Upper lobe of left lung (tissue), 4 donors: ENCODE data around the gene PDZD2.

Source experiments
- EP300 ChIP-seq, 4 donors: sonication (generic); formaldehyde crosslinking; IDR thresholded peaks; one replicate each; pipeline ENCODE4 v1.5.1; 2017; ENCODE audit warnings: antibody characterized with exemption in 4 of 4, control low read depth in 2 of 4
- POLR2AphosphoS5 ChIP-seq, 2 donors: sonication (generic); formaldehyde crosslinking; IDR thresholded peaks; one replicate each; pipeline ENCODE4 v1.5.1; 2017; ENCODE audit warnings: antibody characterized with exemption in 2 of 2
- TF ChIP-seq, protein P1 (sequence below), 6 experiments: fragments of 450-650 bp in 4 of 6; fragments of 200-600 bp in 2 of 6; sonication (generic) in 2 of 6; IDR thresholded peaks; one replicate each; pipeline ENCODE4 v1.5.1; 2016 to 2019; ENCODE audit warnings: antibody characterized with exemption in 6 of 6

GRCh38 chr5:31860726-31861433, 221.9 kb downstream of the PDZD2 start:
- TF ChIP-seq EP300 (IDR thresholded peaks at IDR 0.05): no peak
- TF ChIP-seq, protein P1, sequence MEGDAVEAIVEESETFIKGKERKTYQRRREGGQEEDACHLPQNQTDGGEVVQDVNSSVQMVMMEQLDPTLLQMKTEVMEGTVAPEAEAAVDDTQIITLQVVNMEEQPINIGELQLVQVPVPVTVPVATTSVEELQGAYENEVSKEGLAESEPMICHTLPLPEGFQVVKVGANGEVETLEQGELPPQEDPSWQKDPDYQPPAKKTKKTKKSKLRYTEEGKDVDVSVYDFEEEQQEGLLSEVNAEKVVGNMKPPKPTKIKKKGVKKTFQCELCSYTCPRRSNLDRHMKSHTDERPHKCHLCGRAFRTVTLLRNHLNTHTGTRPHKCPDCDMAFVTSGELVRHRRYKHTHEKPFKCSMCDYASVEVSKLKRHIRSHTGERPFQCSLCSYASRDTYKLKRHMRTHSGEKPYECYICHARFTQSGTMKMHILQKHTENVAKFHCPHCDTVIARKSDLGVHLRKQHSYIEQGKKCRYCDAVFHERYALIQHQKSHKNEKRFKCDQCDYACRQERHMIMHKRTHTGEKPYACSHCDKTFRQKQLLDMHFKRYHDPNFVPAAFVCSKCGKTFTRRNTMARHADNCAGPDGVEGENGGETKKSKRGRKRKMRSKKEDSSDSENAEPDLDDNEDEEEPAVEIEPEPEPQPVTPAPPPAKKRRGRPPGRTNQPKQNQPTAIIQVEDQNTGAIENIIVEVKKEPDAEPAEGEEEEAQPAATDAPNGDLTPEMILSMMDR (IDR thresholded peaks at IDR 0.05): no peak
- no peak for TF ChIP-seq POLR2AphosphoS5 (IDR thresholded peaks at IDR 0.05)
